Endothelial cell of umbilical vein (primary cell): ENCODE results near the gene N4BP2L1. TPM values are rescaled to one million over a fixed set of nuclear protein-coding genes. Genes with fewer than 3 reads are reported as not detected.

Source experiments
- BruUV-seq: library from RNA; stranded (reverse); fragments of 400-500 nt; replicated peaks from 2 replicates; lab custom pipeline; 2021; lab: Mats Ljungman, UMichigan
- CTCF ChIA-PET: fragments of 300-600, 350-600 bp; sonication (Branson Sonifier 250); formaldehyde crosslinking; loops from one replicate; lab custom pipeline; 2021; ENCODE audit warnings: antibody characterized with exemption, inconsistent platforms; lab: Charles Lee
- POLR2A ChIA-PET: fragments of 300-600, 350-600 bp; sonication (Branson Sonifier 250); formaldehyde crosslinking; loops from one replicate; lab custom pipeline; 2021; ENCODE audit warnings: antibody characterized with exemption, inconsistent platforms; lab: Charles Lee
- DNase-seq: peaks from one replicate; pipeline ENCODE4 v3.0.0-alpha.2; 2011; ENCODE audit warnings: low read depth, low spot score
- FAIRE-seq: peaks from 2 replicates; lab custom pipeline; 2011; peaks lifted over from hg19 to GRCh38; lab: Jason Lieb, UNC
- H2AFZ ChIP-seq: 2 replicates; pipeline ENCODE4 v1.6.0; 2012; ENCODE audit warnings: low read depth, low read length, control low read depth, inconsistent platforms
- H3K27ac ChIP-seq: 2 replicates; pipeline ENCODE4 v1.5.1; 2011; ENCODE audit warnings: low read depth, mild to moderate bottlenecking, control low read depth, low read length, moderate library complexity; ENCODE audit not compliant: insufficient read depth
- H3K27me3 ChIP-seq, 2 experiments: 2 replicates each; pipeline versions ENCODE4 v1.6.0 to v1.6.1; 2011; ENCODE audit warnings: low read length in 2 of 2, mixed read lengths in 1 of 2; ENCODE audit not compliant: control insufficient read depth in 2 of 2, insufficient read depth in 2 of 2
- H3K36me3 ChIP-seq, 2 experiments: 2 replicates in 1 of 2; 3 replicates in 1 of 2; pipeline ENCODE4 v1.5.1; 2011; ENCODE audit warnings: low read length in 2 of 2, mild to moderate bottlenecking in 1 of 2, moderate library complexity in 1 of 2; ENCODE audit not compliant: control insufficient read depth in 2 of 2, insufficient read depth in 2 of 2; ENCODE audit errors: extremely low read depth in 1 of 2
- H3K4me1 ChIP-seq: 3 replicates; pipeline ENCODE4 v1.5.1; 2011; ENCODE audit warnings: mild to moderate bottlenecking, low read length; ENCODE audit not compliant: control insufficient read depth, insufficient read depth; ENCODE audit errors: extremely low read depth
- H3K4me2 ChIP-seq: 2 replicates; pipeline ENCODE4 v1.6.1; 2011; ENCODE audit warnings: low read length, control low read depth, mixed read lengths; ENCODE audit not compliant: insufficient read depth
- H3K4me3 ChIP-seq, 3 experiments: fragments of 200-600 bp in 1 of 3; sonication (generic), shearing (Covaris generic) in 1 of 3; replicated peaks in 1 of 3; 2 replicates each; pipeline ENCODE4 v1.5.1; 2011 to 2016; ENCODE audit warnings: control low read depth in 3 of 3, low read length in 3 of 3, mild to moderate bottlenecking in 2 of 3, inconsistent platforms in 1 of 3, low read depth in 1 of 3, moderate library complexity in 1 of 3; ENCODE audit not compliant: insufficient read depth in 1 of 3
- H3K79me2 ChIP-seq: 2 replicates; pipeline ENCODE4 v1.6.0; 2012; ENCODE audit warnings: low read length, inconsistent platforms; ENCODE audit not compliant: control insufficient read depth, insufficient read depth
- H3K9ac ChIP-seq: replicated peaks from 2 replicates; pipeline ENCODE3; 2011; ENCODE audit warnings: low read length, control low read depth; ENCODE audit not compliant: insufficient read depth; ENCODE audit errors: extremely low read depth
- H3K9me1 ChIP-seq: replicated peaks from 3 replicates; pipeline ENCODE4 v1.6.0; 2011; ENCODE audit warnings: mild to moderate bottlenecking, low read length; ENCODE audit not compliant: control insufficient read depth, insufficient read depth; ENCODE audit errors: extremely low read depth
- H3K9me3 ChIP-seq: replicated peaks from 2 replicates; pipeline ENCODE4 v1.5.1; 2012; ENCODE audit warnings: low read length, inconsistent platforms; ENCODE audit not compliant: control insufficient read depth, insufficient read depth
- H4K20me1 ChIP-seq: replicated peaks from 2 replicates; pipeline ENCODE3; 2011; ENCODE audit warnings: mild to moderate bottlenecking, low read length; ENCODE audit not compliant: control insufficient read depth, insufficient read depth; ENCODE audit errors: extremely low read depth
- CTCF ChIP-seq, 2 donors: IDR thresholded peaks; 1 replicate in 1 of 2; 2 replicates in 1 of 2; pipeline ENCODE4 v1.5.1; 2011; ENCODE audit warnings: low read length in 2 of 2, mild to moderate bottlenecking in 2 of 2, moderate library complexity in 2 of 2, control low read depth in 1 of 2, inconsistent platforms in 1 of 2, low read depth in 1 of 2; ENCODE audit not compliant: insufficient read depth in 1 of 2; ENCODE audit errors: extremely low read depth in 1 of 2
- EZH2 ChIP-seq: IDR thresholded peaks from 2 replicates; pipeline ENCODE4 v1.6.1; 2012; ENCODE audit warnings: borderline replicate concordance, low read depth, mild to moderate bottlenecking, moderate library complexity, low read length, inconsistent platforms; ENCODE audit not compliant: severe bottlenecking
- FOS ChIP-seq: IDR thresholded peaks from 2 replicates; pipeline ENCODE4 v1.6.1; 2011; ENCODE audit warnings: mild to moderate bottlenecking, low read length, moderate library complexity, borderline replicate concordance; ENCODE audit not compliant: insufficient read depth
- GATA2 ChIP-seq: IDR thresholded peaks from 2 replicates; pipeline ENCODE4 v1.7.0; 2011; ENCODE audit warnings: low read depth, mild to moderate bottlenecking, moderate library complexity, mixed read lengths, low read length; ENCODE audit not compliant: insufficient read length, insufficient read depth
- JUN ChIP-seq: IDR thresholded peaks from 2 replicates; pipeline ENCODE4 v1.6.1; 2011; ENCODE audit warnings: borderline replicate concordance, low read depth; ENCODE audit not compliant: insufficient read length, insufficient read depth
- MAX ChIP-seq: IDR thresholded peaks from 2 replicates; pipeline ENCODE4 v1.6.1; 2011; ENCODE audit not compliant: insufficient read depth, insufficient read length
- MYC ChIP-seq: IDR thresholded peaks from one replicate; pipeline ENCODE4 v1.6.1; 2011; ENCODE audit warnings: mild to moderate bottlenecking, low read depth, low read length
- POLR2A ChIP-seq: IDR thresholded peaks from 2 replicates; pipeline ENCODE4 v1.6.1; 2012; ENCODE audit warnings: low read depth, mild to moderate bottlenecking, control low read depth, low read length
- POLR2AphosphoS5 ChIP-seq: IDR thresholded peaks from 2 replicates; pipeline ENCODE4 v1.6.1; 2012; ENCODE audit warnings: low read depth, mild to moderate bottlenecking, control low read depth, low read length, moderate library complexity; ENCODE audit not compliant: insufficient read depth
- dilution Hi-C: fragments of 300-500 bp; cut with MboI; formaldehyde crosslinking; loops from one replicate; pipeline ENCODE4 v1.15.0; 2019; ENCODE audit warnings: low sequenced_read_pairs; ENCODE audit not compliant: extremely low pct_ligation_motif_present
- intact Hi-C: fragments of 100-400 bp; cut with micrococcal nuclease; formaldehyde crosslinking; loops from one replicate; pipeline ENCODE4 v1.10.0; 2022
- polyA plus RNA-seq, 4 experiments: library from polyadenylated mRNA; depleted of rRNA in 3 of 4; stranded (reverse) in 3 of 4; unstranded in 1 of 4; fragments of >200 nt; gene quantifications; 2 replicates each; pipeline versions ENCODE4 v1.2.1 to v1.2.3, GENCODE V29; 2011 to 2012; ENCODE audit warnings: missing spikeins in 1 of 4
- total RNA-seq: library from RNA; stranded (reverse); gene quantifications from 2 replicates; pipeline ENCODE4 v1.2.3, GENCODE V29; 2021

Gene N4BP2L1
- total and polyA plus RNA-seq, 2 donors (not counting 3 experiments of a cell fraction or from before 2014, with no cell fraction given), result 1.1 to 2.1 TPM

- Histone ChIP-seq H3K79me2 (no peaks in the 10 kb centered on the region), H3K4me1 (no peaks in the 10 kb centered on the region), H3K4me2 (no peak overlapping the region), H3K9me3 (no peaks in the 10 kb centered on the region), H2AFZ (no peak overlapping the region), H3K9me1 (no peaks in the 10 kb centered on the region), H3K27ac (no peak overlapping the region), H3K9ac (no peak overlapping the region), H3K36me3 (no peaks in the 10 kb centered on the region), H3K27me3 (no peaks in the 10 kb centered on the region), H4K20me1 (no peaks in the 10 kb centered on the region), H3K4me3 (no peak overlapping the region)
- ChIA-PET CTCF (interaction anchor here (0.9 to 1.1 kb wide), 3 partner anchors 25 to 49 kb away, joined by 3 to 4 read pairs (median 3); no protein-coding TSS in a partner anchor), POLR2A (no interaction called here)
- TF ChIP-seq JUN, result no peak
- no peak for TF ChIP-seq MYC
- TF ChIP-seq FOS, result no peak
- no peak for TF ChIP-seq CTCF (IDR thresholded peaks at IDR 0.05; ENCODE audit: extremely low read depth in 1 of 2, insufficient read depth in 1 of 2, low read depth in 1 of 2, low read length in 2 of 2)
- no peak for TF ChIP-seq GATA2
- intact Hi-C loops, result no loop called here
- FAIRE-seq (no peak), DNase-seq (peak; percentile 19)
- BruUV-seq, result no TSS peak
- dilution Hi-C loops, result no loop called here
Observed at GRCh38 chr13:32453981-32454380, 26.1 kb upstream of the N4BP2L1 start.

GRCh38 chr13:32448972-32449371, 21.0 kb upstream of the N4BP2L1 start:
- intact Hi-C loops, result loop anchor here (10.0 kb wide), 1 partner anchor 534 kb away; no protein-coding TSS in a partner anchor
- H3K27ac ChIP-seq, result no peak overlapping the region
- CTCF ChIA-PET, result interaction anchor here (0.6 to 1.3 kb wide), 4 partner anchors 8 to 539 kb away, joined by 3 to 5 read pairs (median 4); no protein-coding TSS in a partner anchor

More at GRCh38 chr13:32448972-32449371, 21.0 kb upstream of the N4BP2L1 start:
- H3K9ac ChIP-seq, result no peak overlapping the region
- no peak for FAIRE-seq
- no peaks in the 10 kb centered on the region for H3K9me3 ChIP-seq
- no peak overlapping the region for H3K4me3 ChIP-seq
- H3K9me1 ChIP-seq, result no peaks in the 10 kb centered on the region
- TF ChIP-seq POLR2A, result no peak
- no peak for TF ChIP-seq JUN
- no peak for TF ChIP-seq GATA2
- TF ChIP-seq MYC, result no peak
- no peak for TF ChIP-seq EZH2
- no peak for TF ChIP-seq CTCF (IDR thresholded peaks at IDR 0.05; ENCODE audit: extremely low read depth in 1 of 2, insufficient read depth in 1 of 2, low read depth in 1 of 2, low read length in 2 of 2)
- no peak for TF ChIP-seq FOS
- no peak for TF ChIP-seq MAX
- TF ChIP-seq POLR2AphosphoS5, result no peak
- no TSS peak for BruUV-seq
- H2AFZ ChIP-seq, result no peak overlapping the region
- H3K27me3 ChIP-seq, result no peaks in the 10 kb centered on the region
- no peak for DNase-seq
- POLR2A ChIA-PET, result no interaction called here
- dilution Hi-C loops, result no loop called here
- H4K20me1 ChIP-seq, result no peaks in the 10 kb centered on the region
- H3K4me2 ChIP-seq, result no peak overlapping the region
- H3K79me2 ChIP-seq, result no peaks in the 10 kb centered on the region
- no peaks in the 10 kb centered on the region for H3K36me3 ChIP-seq
- H3K4me1 ChIP-seq, result no peaks in the 10 kb centered on the region
